Coronary artery (tissue), 2 donors: ENCODE measurements around the gene ZNF576.
"Not testable (repeated sequence)": the region's sequence is repeated elsewhere in the genome, so short reads cannot be mapped to it uniquely, and the experiment has no call there.

Source experiments
- DNase-seq: peaks from one replicate; pipeline ENCODE4 v3.0.0-alpha.2; 2017; ENCODE audit warnings: low spot score
- H3K27ac ChIP-seq, 2 donors: fragments of 200-600 bp; sonication (generic); one replicate each; pipeline ENCODE4 v1.5.1; 2016 to 2019
- H3K4me3 ChIP-seq: fragments of 200-600 bp; sonication (generic); 2 replicates; pipeline ENCODE4 v1.5.1; 2016; ENCODE audit warnings: mild to moderate bottlenecking, moderate library complexity
- CTCF ChIP-seq: fragments of 200-600 bp; sonication (generic); IDR thresholded peaks from one replicate; pipeline ENCODE4 v1.5.1; 2019; ENCODE audit warnings: antibody characterized with exemption

Gene ZNF576

DNA sequence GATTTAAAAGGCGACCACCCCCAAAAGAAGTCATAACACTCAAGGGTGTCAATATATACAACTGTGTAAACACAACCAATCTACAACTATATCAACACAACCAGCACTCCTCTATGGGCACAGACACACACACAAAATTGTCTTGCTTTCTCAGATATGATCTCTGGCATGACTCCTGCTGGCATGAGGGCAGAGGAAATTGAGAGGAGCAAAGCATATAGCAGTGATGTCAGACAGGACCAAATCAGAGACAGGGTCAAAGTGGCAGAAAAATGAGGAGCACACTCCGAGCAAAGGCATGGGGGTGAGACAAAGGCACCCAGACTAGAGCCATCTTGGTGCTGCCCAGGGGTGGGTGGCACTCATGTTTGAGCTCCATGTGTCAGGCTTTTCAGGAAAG is 10.0 kb upstream of the ZNF576 start:
- no peak for DNase-seq
- TF ChIP-seq CTCF = no peak
- Histone ChIP-seq H3K27ac (no peak overlapping the region), H3K4me3 (no peak overlapping the region)

DNA sequence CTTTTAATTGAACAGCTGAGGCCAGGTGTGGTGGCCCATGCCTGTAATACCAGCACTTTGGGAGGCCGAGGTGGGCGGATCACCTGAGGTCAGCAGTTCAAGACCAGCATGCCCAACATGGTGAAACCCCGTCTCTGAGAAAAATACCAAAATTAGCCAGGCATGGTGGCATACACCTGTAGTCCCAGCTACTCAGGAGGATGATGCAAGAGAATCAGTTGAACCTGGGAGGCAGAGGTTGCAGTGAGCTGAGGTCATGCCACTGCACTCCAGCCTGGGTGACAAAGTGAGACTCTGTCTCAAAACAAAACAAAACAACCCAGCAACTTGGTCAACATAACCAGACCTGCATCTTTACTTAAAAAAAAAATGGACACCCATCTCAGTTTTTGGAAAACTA is 9.4 kb upstream of the ZNF576 start:
- H3K27ac ChIP-seq, DNase-seq, H3K4me3 ChIP-seq: not testable (repeated sequence)

DNA sequence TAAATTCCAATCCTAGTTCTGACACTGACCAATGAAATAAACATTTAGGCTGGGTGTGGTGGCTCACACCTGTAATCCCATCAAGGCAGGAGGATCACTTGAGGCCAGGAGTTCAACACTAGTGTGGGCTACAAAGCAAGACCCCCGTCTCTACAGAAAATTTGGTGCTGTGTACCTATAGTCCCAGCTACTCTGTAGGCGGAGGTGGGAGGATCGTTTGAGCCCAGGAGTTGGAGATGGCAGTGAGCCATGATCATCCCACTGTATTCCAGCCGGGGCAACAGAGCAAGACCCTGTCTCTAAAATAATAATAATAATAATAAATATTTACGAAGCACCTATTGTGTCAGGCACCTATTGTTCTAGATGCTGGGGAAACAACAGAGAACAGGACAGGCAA is 7.1 kb upstream of the ZNF576 start:
- no peak overlapping the region for H3K4me3 ChIP-seq
- no peak for DNase-seq
- no peak for TF ChIP-seq CTCF
- no peak overlapping the region for H3K27ac ChIP-seq

GRCh38 chr19:43589678-43590077 is 6.7 kb upstream of the ZNF576 start:
- Histone ChIP-seq H3K27ac (no peak overlapping the region), H3K4me3 (no peak overlapping the region)
- TF ChIP-seq CTCF = no peak
- DNase-seq = no peak

DNA sequence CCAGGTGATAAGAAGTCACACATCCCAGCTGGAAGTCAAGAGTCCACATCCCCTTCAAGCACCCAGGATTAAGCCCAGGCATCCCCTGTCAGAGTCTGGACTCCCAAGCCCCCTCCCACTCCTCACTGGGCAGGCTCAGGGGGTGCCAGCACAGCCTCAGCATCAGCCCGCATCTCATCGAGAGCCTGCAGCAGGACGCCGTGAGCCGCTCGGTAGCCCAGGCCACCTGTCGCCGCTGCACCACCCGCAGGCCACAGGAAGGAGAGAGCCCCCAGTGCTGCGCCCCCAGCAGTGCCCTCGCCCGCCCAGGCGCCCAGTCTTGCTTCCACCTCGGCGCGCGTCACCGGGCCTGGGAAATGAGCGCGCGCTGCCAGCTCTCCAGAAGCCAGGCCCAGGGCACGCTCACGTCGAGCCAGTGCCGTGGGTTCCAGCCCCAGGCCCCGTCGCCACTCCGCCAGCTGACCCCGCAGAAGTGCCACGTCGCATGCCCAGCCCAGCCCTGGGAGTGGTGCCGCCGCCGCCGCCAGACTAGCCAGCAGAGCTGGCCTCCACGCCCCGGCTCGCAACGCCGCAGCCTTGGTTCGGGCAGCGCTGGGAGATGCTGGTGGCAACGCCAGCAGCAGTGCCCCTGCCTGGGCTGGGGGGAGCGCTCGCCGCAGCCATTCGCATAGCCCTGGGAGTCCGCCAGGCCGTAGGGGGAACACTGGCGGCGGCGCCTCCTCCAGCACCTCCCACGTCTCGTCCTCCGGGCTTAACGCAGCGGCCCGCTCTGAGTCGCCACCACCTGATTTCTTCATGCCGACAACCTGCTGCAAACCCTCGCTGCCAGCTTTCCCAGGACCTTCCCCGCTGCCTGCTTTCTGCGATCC is 4.3 kb upstream of the ZNF576 start:
- TF ChIP-seq CTCF = no peak
- no peak for DNase-seq
- Histone ChIP-seq H3K4me3 (no peak overlapping the region), H3K27ac (no peak overlapping the region)

- no peak overlapping the region for H3K4me3 ChIP-seq
- no peak for TF ChIP-seq CTCF
- DNase-seq = no peak
- H3K27ac ChIP-seq = no peak overlapping the region
These were observed 3.5 kb upstream of the ZNF576 start for GRCh38 chr19:43592800-43593350.

- peak overlapping the region in 1 of 2 donors; percentile 76 for H3K27ac ChIP-seq
- DNase-seq = no peak
- no peak for TF ChIP-seq CTCF
- H3K4me3 ChIP-seq = peak overlapping the region; percentile 67
These were observed 2.2 kb upstream of the ZNF576 start for GRCh38 chr19:43594081-43594697.
